Panc1 (cell line): ENCODE results near the gene SCYL1. TPM values are rescaled to one million over a fixed set of nuclear protein-coding genes. Genes with fewer than 3 reads are reported as not detected.

Experiments used
- ATAC-seq: fragments of 200-7000 bp; cut with Tn5 transposase; 2 replicates; pipeline ENCODE4 v1.9.1; 2020; ENCODE audit warnings: mild to moderate bottlenecking, moderate library complexity
- BruUV-seq: library from RNA; stranded (reverse); fragments of 400-500 nt; replicated peaks from 2 replicates; lab custom pipeline; 2021; lab: Mats Ljungman, UMichigan
- CTCF ChIA-PET: fragments of 300-600 bp; sonication (Branson Sonifier 250); formaldehyde crosslinking; loops from one replicate; lab custom pipeline; 2022; ENCODE audit warnings: antibody characterized with exemption; lab: Charles Lee
- POLR2A ChIA-PET: fragments of 300-600 bp; sonication (Branson Sonifier 250); formaldehyde crosslinking; loops from one replicate; lab custom pipeline; 2022; ENCODE audit warnings: antibody characterized with exemption; lab: Charles Lee
- DNase-seq: peaks from one replicate; pipeline ENCODE4 v3.0.0-alpha.2; 2010; ENCODE audit warnings: low read depth, low spot score
- H3K27ac ChIP-seq: 2 replicates; pipeline ENCODE4 v1.5.1; 2011; ENCODE audit warnings: mild to moderate bottlenecking, low read length, inconsistent platforms
- H3K27me3 ChIP-seq: fragments of 200-500 bp; sonication (Bioruptor generic); 2 replicates; pipeline ENCODE4 v1.6.0; 2014; ENCODE audit warnings: low read length, inconsistent platforms; ENCODE audit not compliant: control insufficient read depth, insufficient read depth
- H3K36me3 ChIP-seq: fragments of 200-500 bp; sonication (Bioruptor generic); 2 replicates; pipeline ENCODE4 v1.5.1; 2014; ENCODE audit warnings: inconsistent platforms, mild to moderate bottlenecking, low read length, moderate library complexity; ENCODE audit not compliant: control insufficient read depth, insufficient read depth
- H3K4me1 ChIP-seq: 2 replicates; pipeline ENCODE4 v1.5.1; 2011; ENCODE audit warnings: inconsistent platforms, mild to moderate bottlenecking, low read length, moderate library complexity; ENCODE audit not compliant: control insufficient read depth, insufficient read depth
- H3K4me3 ChIP-seq, 2 experiments: 2 replicates each; pipeline ENCODE4 v1.5.1; 2011 to 2012; ENCODE audit warnings: low read depth in 2 of 2, low read length in 2 of 2, mild to moderate bottlenecking in 2 of 2, inconsistent platforms in 1 of 2, moderate library complexity in 1 of 2
- H3K9me3 ChIP-seq: fragments of 200-500 bp; sonication (Bioruptor generic); 2 replicates; pipeline ENCODE4 v1.5.1; 2014; ENCODE audit warnings: low read depth, mild to moderate bottlenecking, inconsistent platforms, low read length, moderate library complexity; ENCODE audit not compliant: control insufficient read depth, insufficient read depth
- CTCF ChIP-seq: fragments of 450-650 bp; IDR thresholded peaks from 2 replicates; pipeline ENCODE4 v1.5.1; 2017; ENCODE audit warnings: mild to moderate bottlenecking
- POLR2AphosphoS5 ChIP-seq: IDR thresholded peaks from 2 replicates; pipeline ENCODE4 v1.6.1; 2012; ENCODE audit warnings: mild to moderate bottlenecking, low read depth, low read length, moderate library complexity
- REST ChIP-seq, 2 experiments: IDR thresholded peaks; 2 replicates each; pipeline ENCODE4 v1.6.1; 2011 to 2012; ENCODE audit warnings: low read depth in 2 of 2, control low read depth in 1 of 2, low read length in 1 of 2, mild to moderate bottlenecking in 1 of 2, moderate library complexity in 1 of 2; ENCODE audit not compliant: insufficient read depth in 1 of 2
- SIN3A ChIP-seq: IDR thresholded peaks from 2 replicates; pipeline ENCODE4 v1.6.1; 2012; ENCODE audit warnings: low read depth, mild to moderate bottlenecking, low read length, moderate library complexity, borderline replicate concordance; ENCODE audit not compliant: insufficient read depth
- TCF7L2 ChIP-seq: IDR thresholded peaks from 2 replicates; pipeline ENCODE4 v1.6.1; 2011; ENCODE audit warnings: mild to moderate bottlenecking, low read depth, low read length, inconsistent platforms
- in situ Hi-C: cut with HindIII; loops from 2 replicates; pipeline ENCODE4 v1.10.0; 2016; ENCODE audit warnings: low sequenced_read_pairs, low pct_unique_long_range_greater_than_20kb
- intact Hi-C: fragments of 100-400 bp; cut with micrococcal nuclease; formaldehyde crosslinking; loops from one replicate; pipeline ENCODE4 v1.10.0; 2022; ENCODE audit not compliant: unreplicated experiment
- total RNA-seq: library from RNA; stranded (reverse); gene quantifications from one replicate; pipeline ENCODE4 v1.2.1, GENCODE V29; 2021; ENCODE audit not compliant: unreplicated experiment

SCYL1 gene
- total RNA-seq, 1 experiment from 2014 or later: 117 TPM

- in situ Hi-C loops: loop anchor here (5.0 kb wide), 1 partner anchor 76 kb away; the partner anchor contains the start of gene NEAT1
- Histone ChIP-seq H3K36me3 (peaks cover 42% of the 10 kb centered on the region), H3K4me3 (peak overlapping the region; percentile 78 to 99), H3K27me3 (no peaks in the 10 kb centered on the region), H3K9me3 (no peaks in the 10 kb centered on the region), H3K27ac (peak overlapping the region; percentile 100), H3K4me1 (peaks cover 42% of the 10 kb centered on the region)
- POLR2A ChIA-PET: interaction anchor here (0.6 to 15.9 kb wide), 22 partner anchors 9 to 1669 kb away, joined by 3 to 818 read pairs (median 5); partner anchors contain the start of genes FAM89B, FRMD8 and NEAT1
- TF ChIP-seq CTCF (no peak), REST (IDR thresholded peaks at IDR 0.05; ENCODE audit: insufficient read depth in 1 of 2, low read depth in 2 of 2, low read length in 1 of 2) (no peak), POLR2AphosphoS5 (no peak), TCF7L2 (no peak), SIN3A (no peak)
- ATAC-seq (no peak), DNase-seq (no peak)
- no TSS peak for BruUV-seq
- CTCF ChIA-PET: interaction anchor here (0.7 to 1.2 kb wide), 2 partner anchors 19 to 28 kb away, joined by 3 read pairs; no protein-coding TSS in a partner anchor
- intact Hi-C loops: no loop called here
Measured at GRCh38 chr11:65498727-65498976, 26.2 kb upstream of the SCYL1 start.

- no peak for DNase-seq
- intact Hi-C loops (no loop called here), in situ Hi-C loops (loop anchor here (5.0 kb wide), 1 partner anchor 77 kb away; the partner anchor contains the start of gene NEAT1)
- no peak for TF ChIP-seq CTCF
- TF ChIP-seq TCF7L2: peak; percentile 82
- peak; percentile 97 for TF ChIP-seq SIN3A
- TF ChIP-seq POLR2AphosphoS5: peak; percentile 98
- peak; percentile 66 to 69; a peak in 3 of 4 replicates for TF ChIP-seq REST (IDR thresholded peaks at IDR 0.05; ENCODE audit: insufficient read depth in 1 of 2, low read depth in 2 of 2, low read length in 1 of 2)
- Histone ChIP-seq H3K27me3 (no peaks in the 10 kb centered on the region), H3K4me3 (peak within 1 kb of the TSS; percentile 78 to 99), H3K36me3 (peaks cover 46% of the 10 kb centered on the region), H3K4me1 (peaks cover 37% of the 10 kb centered on the region), H3K9me3 (no peaks in the 10 kb centered on the region), H3K27ac (peak within 1 kb of the TSS; percentile 100)
- POLR2A ChIA-PET: interaction anchor here (0.6 to 15.9 kb wide), 32 partner anchors 8 to 1670 kb away, joined by 3 to 818 read pairs (median 4); partner anchors contain the start of genes FAM89B, FRMD8 and NEAT1
- BruUV-seq: no TSS peak
- CTCF ChIA-PET: interaction anchor here (0.6 to 1.2 kb wide), 3 partner anchors 20 to 32 kb away, joined by 3 to 5 read pairs (median 3); no protein-coding TSS in a partner anchor
- ATAC-seq: peak; percentile 19
Measured at GRCh38 chr11:65498977-65499712, 25.7 kb upstream of the SCYL1 start, which contains the start of gene MALAT1. TSS of gene MALAT1 (plus strand) at chr11:65499045.
